ENCODE measurements around the gene DNLZ.

Gene DNLZ

GRCh38 chr9:136368190-136368589 lies 4.6 kb upstream of the DNLZ start:
- no peak overlapping the region for H3K27ac ChIP-seq (ENCODE audit: low read depth, low read length)
- H2AK5ac ChIP-seq (ENCODE audit: low read length) = no peak overlapping the region
- H3K36me3 ChIP-seq (ENCODE audit: control insufficient read depth, insufficient read depth, low read length) = no peaks in the 10 kb centered on the region
- DNase-seq = no peak
- H3K4me2 ChIP-seq (ENCODE audit: low read length) = no peak overlapping the region
- no peak overlapping the region for H3K4ac ChIP-seq (ENCODE audit: low read depth, low read length)
- H3K27me3 ChIP-seq (ENCODE audit: insufficient read depth, low read length, poor library complexity) = no peaks in the 10 kb centered on the region
- no peak overlapping the region for H2BK15ac ChIP-seq (replicated peaks; ENCODE audit: low read depth)
- H3K9ac ChIP-seq (ENCODE audit: low read length) = no peak overlapping the region
- H2BK5ac ChIP-seq (ENCODE audit: low read length) = no peak overlapping the region
- H3K56ac ChIP-seq (ENCODE audit: low read length) = no peak overlapping the region
- no peak overlapping the region for H3K18ac ChIP-seq (ENCODE audit: low read length)
- no peak overlapping the region for H4K8ac ChIP-seq (ENCODE audit: low read depth, low read length)
- no peaks in the 10 kb centered on the region for H3K79me2 ChIP-seq (ENCODE audit: control insufficient read depth, insufficient read depth, low read length)
- H3K4me1 ChIP-seq (ENCODE audit: control insufficient read depth, low read depth, low read length) = peaks cover 2% of the 10 kb centered on the region
- no peak overlapping the region for H3K23ac ChIP-seq (ENCODE audit: low read length)
- no peaks in the 10 kb centered on the region for H3K79me1 ChIP-seq (ENCODE audit: low read length)
- H4K5ac ChIP-seq (ENCODE audit: low read length) = no peak overlapping the region
- no peak overlapping the region for H3K4me3 ChIP-seq (ENCODE audit: low read length)
- WGBS (ENCODE audit: extremely low coverage, insufficient coverage, low lambda C conversion rate) = no CpG with 5 or more reads among the region's 18 CpGs
- no peak overlapping the region for H2BK120ac ChIP-seq (ENCODE audit: low read depth, low read length)

- Histone ChIP-seq H2BK5ac (ENCODE audit: low read length) (no peak overlapping the region), H3K4me3 (ENCODE audit: low read length) (no peak overlapping the region), H3K56ac (ENCODE audit: low read length) (no peak overlapping the region), H3K27ac (ENCODE audit: low read depth, low read length) (no peak overlapping the region), H3K79me2 (ENCODE audit: control insufficient read depth, insufficient read depth, low read length) (no peaks in the 10 kb centered on the region), H3K4me1 (ENCODE audit: control insufficient read depth, low read depth, low read length) (peaks cover 2% of the 10 kb centered on the region), H3K79me1 (ENCODE audit: low read length) (peaks cover 1% of the 10 kb centered on the region), H3K23ac (ENCODE audit: low read length) (no peak overlapping the region), H3K27me3 (ENCODE audit: insufficient read depth, low read length, poor library complexity) (no peaks in the 10 kb centered on the region), H3K18ac (ENCODE audit: low read length) (no peak overlapping the region), H3K36me3 (ENCODE audit: control insufficient read depth, insufficient read depth, low read length) (no peaks in the 10 kb centered on the region), H2BK120ac (ENCODE audit: low read depth, low read length) (no peak overlapping the region), H2AK5ac (ENCODE audit: low read length) (no peak overlapping the region), H4K5ac (ENCODE audit: low read length) (no peak overlapping the region), H3K9ac (ENCODE audit: low read length) (no peak overlapping the region), H2BK15ac (replicated peaks; ENCODE audit: low read depth) (no peak overlapping the region), H3K4ac (ENCODE audit: low read depth, low read length) (no peak overlapping the region), H3K4me2 (ENCODE audit: low read length) (no peak overlapping the region), H4K8ac (ENCODE audit: low read depth, low read length) (no peak overlapping the region)
- DNase-seq = no peak
- WGBS (ENCODE audit: extremely low coverage, insufficient coverage, low lambda C conversion rate) = no CpG with 5 or more reads among the region's 45 CpGs
Observed at GRCh38 chr9:136367296-136368145, 4.0 kb upstream of the DNLZ start.

- no peaks in the 10 kb centered on the region for H3K36me3 ChIP-seq (ENCODE audit: control insufficient read depth, insufficient read depth, low read length)
- no peak overlapping the region for H3K56ac ChIP-seq (ENCODE audit: low read length)
- H4K5ac ChIP-seq (ENCODE audit: low read length) = no peak overlapping the region
- H3K4me2 ChIP-seq (ENCODE audit: low read length) = no peak overlapping the region
- H3K9ac ChIP-seq (ENCODE audit: low read length) = no peak overlapping the region
- H3K27me3 ChIP-seq (ENCODE audit: insufficient read depth, low read length, poor library complexity) = no peaks in the 10 kb centered on the region
- peaks cover 2% of the 10 kb centered on the region for H3K4me1 ChIP-seq (ENCODE audit: control insufficient read depth, low read depth, low read length)
- no peak overlapping the region for H3K4ac ChIP-seq (ENCODE audit: low read depth, low read length)
- no peak for DNase-seq
- no peak overlapping the region for H2BK15ac ChIP-seq (replicated peaks; ENCODE audit: low read depth)
- H3K27ac ChIP-seq (ENCODE audit: low read depth, low read length) = no peak overlapping the region
- no peak overlapping the region for H2AK5ac ChIP-seq (ENCODE audit: low read length)
- WGBS (ENCODE audit: extremely low coverage, insufficient coverage, low lambda C conversion rate) = no CpG with 5 or more reads among the region's 9 CpGs
- H4K8ac ChIP-seq (ENCODE audit: low read depth, low read length) = no peak overlapping the region
- no peak overlapping the region for H3K23ac ChIP-seq (ENCODE audit: low read length)
- no peak overlapping the region for H3K4me3 ChIP-seq (ENCODE audit: low read length)
- H2BK120ac ChIP-seq (ENCODE audit: low read depth, low read length) = no peak overlapping the region
- peaks cover 3% of the 10 kb centered on the region for H3K79me1 ChIP-seq (ENCODE audit: low read length)
- no peak overlapping the region for H2BK5ac ChIP-seq (ENCODE audit: low read length)
- H3K79me2 ChIP-seq (ENCODE audit: control insufficient read depth, insufficient read depth, low read length) = no peaks in the 10 kb centered on the region
- no peak overlapping the region for H3K18ac ChIP-seq (ENCODE audit: low read length)
Observed at GRCh38 chr9:136366826-136367225, 3.3 kb upstream of the DNLZ start.

GRCh38 chr9:136365775-136366222 lies 2.3 kb upstream of the DNLZ start:
- Histone ChIP-seq H3K4me2 (ENCODE audit: low read length) (no peak overlapping the region), H3K4me3 (ENCODE audit: low read length) (no peak overlapping the region), H3K56ac (ENCODE audit: low read length) (no peak overlapping the region), H2BK5ac (ENCODE audit: low read length) (no peak overlapping the region), H2BK15ac (replicated peaks; ENCODE audit: low read depth) (no peak overlapping the region), H3K18ac (ENCODE audit: low read length) (no peak overlapping the region), H3K36me3 (ENCODE audit: control insufficient read depth, insufficient read depth, low read length) (no peaks in the 10 kb centered on the region), H3K4ac (ENCODE audit: low read depth, low read length) (no peak overlapping the region), H4K5ac (ENCODE audit: low read length) (no peak overlapping the region), H3K79me1 (ENCODE audit: low read length) (peaks cover 3% of the 10 kb centered on the region), H3K27me3 (ENCODE audit: insufficient read depth, low read length, poor library complexity) (no peaks in the 10 kb centered on the region), H3K79me2 (ENCODE audit: control insufficient read depth, insufficient read depth, low read length) (no peaks in the 10 kb centered on the region), H2BK120ac (ENCODE audit: low read depth, low read length) (no peak overlapping the region), H3K27ac (ENCODE audit: low read depth, low read length) (no peak overlapping the region), H3K9ac (ENCODE audit: low read length) (no peak overlapping the region), H2AK5ac (ENCODE audit: low read length) (no peak overlapping the region), H3K23ac (ENCODE audit: low read length) (no peak overlapping the region), H3K4me1 (ENCODE audit: control insufficient read depth, low read depth, low read length) (peaks cover 2% of the 10 kb centered on the region), H4K8ac (ENCODE audit: low read depth, low read length) (no peak overlapping the region)
- no CpG with 5 or more reads among the region's 9 CpGs for WGBS (ENCODE audit: extremely low coverage, insufficient coverage, low lambda C conversion rate)
- DNase-seq = no peak

GRCh38 chr9:136364942-136365774 lies 1.6 kb upstream of the DNLZ start:
- Histone ChIP-seq H3K36me3 (ENCODE audit: control insufficient read depth, insufficient read depth, low read length) (no peaks in the 10 kb centered on the region), H3K56ac (ENCODE audit: low read length) (no peak overlapping the region), H3K18ac (ENCODE audit: low read length) (no peak overlapping the region), H3K9ac (ENCODE audit: low read length) (no peak overlapping the region), H2BK5ac (ENCODE audit: low read length) (no peak overlapping the region), H4K5ac (ENCODE audit: low read length) (no peak overlapping the region), H2BK15ac (replicated peaks; ENCODE audit: low read depth) (no peak overlapping the region), H3K79me1 (ENCODE audit: low read length) (peaks cover 3% of the 10 kb centered on the region), H3K4me3 (ENCODE audit: low read length) (no peak overlapping the region), H3K4me1 (ENCODE audit: control insufficient read depth, low read depth, low read length) (peaks cover 2% of the 10 kb centered on the region), H3K4me2 (ENCODE audit: low read length) (no peak overlapping the region), H3K27ac (ENCODE audit: low read depth, low read length) (no peak overlapping the region), H3K27me3 (ENCODE audit: insufficient read depth, low read length, poor library complexity) (no peaks in the 10 kb centered on the region), H4K8ac (ENCODE audit: low read depth, low read length) (no peak overlapping the region), H3K23ac (ENCODE audit: low read length) (no peak overlapping the region), H2BK120ac (ENCODE audit: low read depth, low read length) (no peak overlapping the region), H3K4ac (ENCODE audit: low read depth, low read length) (no peak overlapping the region), H3K79me2 (ENCODE audit: control insufficient read depth, insufficient read depth, low read length) (no peaks in the 10 kb centered on the region), H2AK5ac (ENCODE audit: low read length) (no peak overlapping the region)
- no CpG with 5 or more reads among the region's 31 CpGs for WGBS (ENCODE audit: extremely low coverage, insufficient coverage, low lambda C conversion rate)
- no peak for DNase-seq

Measured in mesendoderm (in vitro differentiated cells).